NCI-H774 (cell line): ENCODE measurements around the gene DBF4.
"Not testable (repeated sequence)": the region's sequence is repeated elsewhere in the genome, so short reads cannot be mapped to it uniquely, and the experiment has no call there.

Experiments used
- DNase-seq: peaks from one replicate; lab custom pipeline; 2025; lab: John Stamatoyannopoulos, UW

DBF4 gene

DNA sequence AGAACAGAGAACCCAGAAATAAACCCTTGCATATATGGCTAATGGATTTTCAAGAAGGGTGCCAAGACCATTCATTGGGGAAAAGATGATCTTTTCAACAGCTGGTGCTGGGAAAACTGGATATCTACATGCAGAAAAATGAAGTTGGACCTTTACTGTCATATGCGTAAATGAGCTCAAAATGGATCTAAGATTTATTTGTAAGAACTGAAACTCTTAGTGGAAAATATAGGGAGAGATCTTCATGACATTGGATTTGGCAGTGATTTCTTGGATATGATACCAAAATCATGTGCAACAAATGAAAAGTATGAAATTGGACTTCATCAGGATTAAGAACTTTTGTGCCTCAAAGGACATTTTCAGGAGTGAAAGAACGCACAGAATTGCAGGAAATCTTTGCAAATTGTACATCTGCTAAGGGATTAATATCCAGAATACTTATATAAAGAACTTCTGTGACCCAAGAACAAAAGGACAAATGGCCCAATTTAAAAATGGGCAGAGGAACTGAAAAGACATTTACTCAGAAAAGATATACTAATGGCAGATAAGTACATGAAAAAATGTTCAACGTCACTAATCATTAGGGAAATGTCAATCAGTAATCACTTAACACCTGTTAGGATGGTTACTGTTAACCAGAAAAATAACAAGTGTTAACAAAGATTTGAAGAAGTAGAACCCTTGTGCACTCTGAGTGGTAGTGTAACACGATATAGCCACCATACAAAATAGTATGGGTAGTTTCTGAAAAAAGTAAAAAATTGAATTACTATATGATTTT is 6.1 kb downstream of the DBF4 start:
- DNase-seq, result no peak

DNA sequence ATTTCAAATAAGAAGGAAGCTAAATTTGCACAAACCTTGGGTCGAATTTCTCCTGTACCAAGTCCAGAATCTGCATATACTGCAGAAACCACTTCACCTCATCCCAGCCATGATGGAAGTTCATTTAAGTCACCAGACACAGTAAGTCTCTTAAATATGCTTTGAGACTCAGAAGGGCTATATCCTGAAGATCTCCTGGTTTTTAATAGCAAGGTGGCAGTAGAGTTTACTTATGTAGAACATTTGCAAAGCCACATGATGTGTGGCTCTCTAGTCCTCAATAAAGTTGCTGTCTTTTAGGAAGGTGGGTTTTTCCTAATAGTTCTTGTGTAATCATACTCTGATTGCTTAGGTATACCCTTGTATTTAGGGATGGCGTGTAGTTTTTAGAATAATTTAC is 8.7 kb downstream of the DBF4 start:
- no peak for DNase-seq

DNA sequence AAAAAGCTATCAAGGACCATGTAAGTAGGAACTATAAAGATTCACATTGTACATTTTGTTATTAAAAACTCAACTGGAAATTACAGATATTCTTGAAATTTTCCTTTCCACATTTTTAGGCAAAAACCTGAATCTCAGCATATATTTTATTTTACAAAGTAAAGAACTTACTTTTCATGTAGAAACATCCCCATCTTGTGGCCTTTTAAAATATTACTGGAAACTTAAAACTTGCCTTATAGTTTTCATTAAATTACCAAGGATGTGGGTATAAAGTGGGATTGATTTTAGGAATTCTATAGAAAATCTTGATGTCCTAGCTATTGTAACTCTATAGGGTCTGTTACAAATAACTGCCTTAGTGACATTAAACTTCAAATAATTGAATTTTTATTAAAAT is 10.6 kb downstream of the DBF4 start:
- DNase-seq, result peak; percentile 10

DNA sequence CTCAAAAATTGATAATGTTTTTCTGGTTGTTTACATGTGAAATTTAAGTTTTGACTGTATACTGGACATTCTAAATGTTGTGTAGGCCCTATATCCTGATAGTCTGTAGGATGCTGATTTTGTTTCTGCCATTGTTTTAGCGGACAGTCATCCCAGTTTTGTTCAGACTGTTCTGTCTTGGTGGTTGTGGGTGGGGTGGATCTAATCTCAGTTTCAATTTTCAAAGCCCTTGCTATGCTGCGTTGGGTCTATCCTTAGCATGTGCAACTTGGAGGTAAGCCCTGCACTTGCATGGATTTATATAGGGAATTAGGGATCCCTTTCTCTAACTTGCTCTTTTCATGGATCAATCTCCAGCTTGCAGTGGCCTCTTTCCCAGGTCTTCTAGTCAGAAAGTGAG is 19.1 kb downstream of the DBF4 start:
- DNase-seq, result no peak

DNA sequence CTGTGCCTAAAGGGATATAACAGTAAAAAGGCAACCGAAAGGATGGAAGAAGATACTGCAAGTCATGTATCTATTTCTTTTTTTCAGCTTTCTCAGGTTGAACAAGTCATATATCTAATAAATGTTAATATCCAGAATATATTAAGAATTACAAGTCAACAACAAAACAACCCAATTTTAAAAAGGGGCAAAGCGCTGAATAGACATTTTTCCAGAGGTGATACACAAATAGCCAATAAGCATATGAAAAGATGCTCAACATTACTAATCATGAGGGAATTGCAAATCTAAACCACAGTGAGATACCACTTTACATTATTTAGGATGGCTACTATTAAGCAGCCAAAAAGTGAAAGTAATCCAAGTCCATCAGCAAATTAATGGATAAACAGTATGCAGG is 23.0 kb downstream of the DBF4 start:
- DNase-seq, result no peak

DNA sequence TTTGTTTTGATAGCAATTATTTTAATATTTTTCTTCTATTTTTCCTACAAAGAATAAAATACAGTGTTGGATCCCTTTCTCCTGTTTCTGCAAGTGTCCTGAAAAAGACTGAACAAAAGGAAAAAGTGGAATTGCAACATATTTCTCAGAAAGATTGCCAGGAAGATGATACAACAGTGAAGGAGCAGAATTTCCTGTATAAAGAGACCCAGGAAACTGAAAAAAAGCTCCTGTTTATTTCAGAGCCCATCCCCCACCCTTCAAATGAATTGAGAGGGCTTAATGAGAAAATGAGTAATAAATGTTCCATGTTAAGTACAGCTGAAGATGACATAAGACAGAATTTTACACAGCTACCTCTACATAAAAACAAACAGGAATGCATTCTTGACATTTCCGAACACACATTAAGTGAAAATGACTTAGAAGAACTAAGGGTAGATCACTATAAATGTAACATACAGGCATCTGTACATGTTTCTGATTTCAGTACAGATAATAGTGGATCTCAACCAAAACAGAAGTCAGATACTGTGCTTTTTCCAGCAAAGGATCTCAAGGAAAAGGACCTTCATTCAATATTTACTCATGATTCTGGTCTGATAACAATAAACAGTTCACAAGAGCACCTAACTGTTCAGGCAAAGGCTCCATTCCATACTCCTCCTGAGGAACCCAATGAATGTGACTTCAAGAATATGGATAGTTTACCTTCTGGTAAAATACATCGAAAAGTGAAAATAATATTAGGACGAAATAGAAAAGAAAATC is 31.0 kb downstream of the DBF4 start:
- not testable (repeated sequence) for DNase-seq

DNA sequence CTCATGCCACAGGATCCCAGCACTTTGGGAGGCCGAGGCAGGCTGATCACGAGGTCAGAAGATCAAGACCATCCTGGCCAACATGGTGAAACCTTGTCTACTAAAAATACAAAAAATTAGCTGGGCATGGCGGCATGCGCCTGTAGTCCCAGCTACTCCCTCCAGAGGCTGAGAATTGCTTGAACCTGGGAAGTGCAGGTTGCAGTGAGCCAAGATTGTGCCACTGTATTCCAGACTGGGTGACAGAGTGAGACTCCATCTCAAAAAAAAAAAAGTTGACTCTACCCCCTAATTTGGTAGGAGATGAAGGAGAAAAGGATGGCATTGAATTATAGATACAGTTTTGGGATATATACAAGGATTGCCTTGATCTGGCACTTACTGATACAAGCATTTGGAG is 32.5 kb downstream of the DBF4 start:
- DNase-seq, result not testable (repeated sequence)

DNA sequence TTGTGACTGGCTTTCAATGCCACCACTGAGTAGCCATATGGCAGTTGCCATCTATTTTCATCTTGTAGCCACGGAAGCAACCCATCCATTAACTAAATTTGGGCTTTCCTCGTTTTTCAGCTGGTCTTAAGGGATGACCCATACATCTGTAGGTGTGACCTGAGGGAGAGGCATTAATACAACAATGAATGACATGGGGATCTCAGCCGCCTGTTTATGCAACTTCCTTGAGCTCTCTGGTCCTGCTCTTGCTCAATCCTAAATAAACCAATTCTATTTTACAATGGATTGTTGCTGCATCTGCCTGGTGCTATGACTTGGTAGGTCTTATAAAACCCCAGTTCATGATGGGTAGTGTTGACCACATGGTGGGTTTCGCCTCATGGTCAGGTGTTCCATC is 35.8 kb downstream of the DBF4 start:
- DNase-seq, result no peak

DNA sequence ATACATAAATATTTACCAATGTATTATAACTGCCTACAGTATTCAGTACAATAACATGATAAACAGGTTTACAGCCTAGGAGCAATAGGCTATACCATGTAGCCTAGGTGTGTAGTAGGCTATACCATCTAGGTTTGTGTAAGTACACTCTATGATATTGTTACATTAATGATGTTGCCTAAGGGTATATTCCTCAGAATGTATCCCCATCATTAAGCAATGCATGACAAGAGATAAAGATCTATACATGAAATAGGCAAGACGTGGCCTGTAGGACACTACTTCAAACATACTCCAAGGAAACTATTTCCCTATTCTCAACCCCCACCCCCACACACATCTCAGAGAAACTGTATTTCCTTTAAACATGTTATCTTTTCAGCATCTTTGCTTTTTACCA is 42.4 kb downstream of the DBF4 start:
- DNase-seq, result no peak

DNA sequence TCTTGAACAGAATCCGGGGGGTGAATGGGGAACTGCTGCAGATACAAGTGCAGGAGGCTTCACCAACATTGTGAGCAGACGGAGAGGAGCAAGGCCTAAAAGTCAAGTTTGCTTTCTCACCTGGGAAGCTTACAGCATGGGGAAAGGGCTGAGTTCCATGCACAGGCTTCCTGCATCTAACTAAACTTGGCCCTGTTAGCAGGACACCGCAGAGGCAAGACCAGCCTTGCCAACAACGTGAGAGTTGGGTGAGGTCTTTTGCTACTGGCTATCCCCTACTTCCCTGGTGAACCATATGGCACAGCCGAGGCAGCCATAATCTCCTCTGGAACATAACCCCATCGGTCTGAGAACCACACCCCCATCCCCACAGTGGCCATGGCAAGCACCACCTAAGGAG is 43.6 kb downstream of the DBF4 start:
- DNase-seq, result no peak

DNA sequence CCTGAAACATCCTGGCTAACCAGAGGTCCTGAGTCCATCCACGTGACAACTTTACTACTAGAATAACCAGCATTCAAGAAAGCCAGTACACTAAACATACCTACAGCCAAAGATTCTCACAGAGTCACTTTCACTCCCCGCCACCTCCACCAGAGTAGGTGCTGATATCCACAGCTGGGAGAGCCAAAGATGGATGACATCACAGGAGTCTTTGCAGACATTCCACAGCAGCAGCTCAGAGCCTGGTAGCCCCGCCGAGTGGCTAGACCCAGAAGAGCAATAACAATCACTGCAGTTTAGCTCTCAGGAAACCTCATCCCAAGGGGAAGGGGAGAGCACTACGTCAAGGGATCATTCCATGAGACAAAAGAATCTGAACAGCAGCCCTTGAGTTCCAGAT is 44.3 kb downstream of the DBF4 start:
- DNase-seq, result no peak

DNA sequence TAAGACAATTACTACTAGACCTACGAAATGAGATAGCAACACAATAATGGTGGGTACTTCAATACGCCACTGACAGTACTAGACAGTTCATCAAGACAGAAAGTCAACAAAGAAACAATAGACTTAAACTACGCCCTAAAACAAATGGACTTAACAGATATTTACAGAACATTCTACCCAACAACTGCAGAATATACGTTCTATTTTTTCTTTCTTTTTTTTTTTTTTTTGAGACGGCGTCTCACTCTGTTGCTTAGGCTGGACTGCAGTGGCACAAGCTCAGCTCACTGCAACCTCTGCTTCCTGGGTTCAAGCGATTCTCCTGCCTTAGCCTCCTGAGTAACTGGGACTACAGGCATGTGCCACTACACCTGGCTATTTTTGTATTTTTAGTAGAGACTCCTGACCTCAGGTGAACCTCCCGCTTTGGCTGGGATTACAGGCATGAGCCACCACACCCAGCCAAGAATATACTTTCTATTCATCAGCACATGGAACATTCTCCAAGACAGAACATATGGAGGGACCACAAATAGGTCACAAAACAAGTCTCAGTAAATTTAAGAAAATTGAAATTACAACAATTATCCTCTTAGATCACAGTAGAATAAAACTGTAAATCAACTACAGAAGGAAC is 46.6 kb downstream of the DBF4 start:
- DNase-seq, result peak; percentile 6

DNA sequence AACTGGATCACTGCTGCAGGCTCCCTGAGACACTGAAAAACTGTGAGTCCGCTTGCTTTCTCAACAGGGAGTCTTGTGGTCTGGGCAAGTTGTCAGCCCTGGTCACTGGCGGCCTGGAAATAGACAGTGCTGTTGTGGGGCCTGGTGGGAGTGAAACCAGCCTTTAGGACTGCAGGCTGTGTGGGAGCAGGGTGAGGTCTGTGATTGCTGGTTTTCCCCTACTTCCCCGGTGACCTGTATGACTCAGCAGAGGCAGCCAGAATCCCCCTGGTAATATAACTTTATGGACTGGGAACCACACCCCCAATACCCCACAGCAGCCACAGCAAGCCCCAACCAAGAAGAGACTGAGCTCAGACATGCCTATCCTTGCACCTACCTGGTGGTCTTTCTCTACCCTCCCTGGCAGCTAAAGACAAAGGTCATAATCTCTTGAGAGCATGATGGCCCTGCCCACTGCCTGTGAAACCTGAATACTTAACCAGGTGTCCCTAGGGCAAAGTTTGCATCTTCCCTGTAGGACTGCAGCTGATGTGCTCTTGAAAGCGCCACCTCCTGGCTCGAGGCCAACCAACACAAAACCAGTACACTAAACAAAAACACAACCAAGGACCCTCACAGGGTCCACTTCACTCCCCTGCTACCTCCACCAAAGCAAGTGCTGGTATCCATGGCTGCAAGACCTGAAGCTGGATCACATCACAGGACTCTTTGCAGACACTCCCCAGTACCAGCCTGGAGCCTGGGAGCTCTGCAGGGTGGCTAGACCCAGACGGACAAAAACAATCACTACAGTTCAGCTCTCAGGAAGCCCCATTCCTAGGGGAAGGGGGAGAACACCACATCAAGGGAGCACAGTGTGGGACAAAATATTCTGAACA is 50.5 kb downstream of the DBF4 start:
- DNase-seq, result no peak

DNA sequence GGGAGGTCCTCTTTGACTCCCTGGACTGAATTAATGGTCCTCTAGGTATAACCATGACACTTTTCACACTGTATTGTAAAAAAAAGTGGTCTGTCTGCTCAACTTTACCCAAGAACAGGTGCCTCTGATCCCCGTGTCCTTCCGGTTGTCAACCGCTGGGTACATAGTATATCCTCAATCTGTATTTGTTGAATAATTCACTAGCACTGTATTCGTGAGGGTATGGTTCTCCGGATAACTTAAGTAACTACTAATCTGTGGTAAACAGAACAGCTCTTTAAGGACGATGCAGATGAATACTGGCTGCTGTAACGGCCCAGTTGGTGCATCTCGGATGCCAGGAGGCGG is 57.3 kb downstream of the DBF4 start:
- DNase-seq, result no peak

DNA sequence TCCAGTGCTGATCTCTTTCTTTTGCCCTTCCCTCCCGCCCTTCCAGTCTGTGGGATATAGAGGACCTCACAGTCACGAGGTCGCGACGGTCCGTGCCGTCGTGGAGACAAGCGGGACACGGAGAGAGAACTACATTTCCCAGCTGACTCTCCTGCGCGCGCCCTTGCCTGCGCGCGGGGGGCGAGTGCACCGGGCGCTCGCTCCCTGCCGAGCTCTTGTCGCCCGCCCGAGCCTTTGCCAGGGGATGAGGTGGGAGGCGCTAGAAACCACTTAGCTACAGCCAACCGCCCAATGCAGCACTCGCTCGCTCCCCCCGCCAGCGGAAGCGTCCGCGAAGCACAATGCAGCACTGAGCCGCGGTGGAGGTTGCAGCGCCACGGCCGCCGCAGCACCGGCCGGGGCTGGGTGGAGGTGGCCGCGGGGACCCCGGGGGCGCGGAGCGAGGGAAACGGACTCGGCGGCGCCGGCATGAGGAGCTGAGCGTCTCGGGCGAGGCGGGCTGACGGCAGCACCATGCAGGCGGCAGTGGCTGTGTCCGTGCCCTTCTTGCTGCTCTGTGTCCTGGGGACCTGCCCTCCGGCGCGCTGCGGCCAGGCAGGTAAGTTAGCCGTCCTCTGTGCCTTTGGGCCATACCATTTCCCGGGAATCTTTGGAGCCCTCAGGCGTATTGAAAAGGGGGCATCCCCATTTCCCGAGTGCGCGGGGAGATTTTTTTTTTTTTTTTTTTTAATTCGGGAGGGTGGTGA is 57.8 kb downstream of the DBF4 start, which contains the start of gene ADAM22:
ADAM22 (plus strand) TSS at position 299 of the 746 bp plus-strand sequence; CDS start at position 514, 215 bp downstream.
- peak; percentile 96 for DNase-seq

DNA sequence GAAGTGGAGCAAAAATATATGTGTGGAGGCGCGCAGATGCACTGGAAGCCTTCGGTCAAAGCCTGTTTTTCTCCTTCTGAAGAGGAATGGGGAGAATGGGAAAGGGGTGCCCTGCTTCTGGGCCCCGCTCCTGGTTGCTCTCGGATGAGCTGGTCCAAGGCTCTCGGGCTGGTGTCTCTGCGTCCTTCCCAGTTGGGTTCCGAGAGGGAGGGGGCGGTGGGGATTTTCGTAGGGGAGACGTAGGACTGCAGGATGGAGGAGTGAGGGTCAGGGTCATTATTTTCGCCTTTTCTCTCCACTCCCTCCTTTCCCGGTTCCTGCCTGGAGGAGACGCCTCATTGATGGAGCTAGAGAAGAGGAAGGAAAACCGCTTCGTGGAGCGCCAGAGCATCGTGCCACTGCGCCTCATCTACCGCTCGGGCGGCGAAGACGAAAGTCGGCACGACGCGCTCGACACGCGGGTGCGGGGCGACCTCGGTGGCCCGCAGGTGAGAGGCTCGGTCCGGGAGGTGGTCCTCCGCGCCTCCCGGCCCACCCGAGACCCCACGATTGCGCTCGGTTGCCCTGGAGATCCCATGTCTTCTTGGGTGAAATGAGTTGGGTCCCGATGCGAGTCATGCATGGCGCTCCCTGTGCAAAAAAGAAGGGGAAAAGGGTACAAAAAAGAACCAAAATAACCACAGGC is 58.5 kb downstream of the DBF4 start:
- peak; percentile 7 for DNase-seq

DNA sequence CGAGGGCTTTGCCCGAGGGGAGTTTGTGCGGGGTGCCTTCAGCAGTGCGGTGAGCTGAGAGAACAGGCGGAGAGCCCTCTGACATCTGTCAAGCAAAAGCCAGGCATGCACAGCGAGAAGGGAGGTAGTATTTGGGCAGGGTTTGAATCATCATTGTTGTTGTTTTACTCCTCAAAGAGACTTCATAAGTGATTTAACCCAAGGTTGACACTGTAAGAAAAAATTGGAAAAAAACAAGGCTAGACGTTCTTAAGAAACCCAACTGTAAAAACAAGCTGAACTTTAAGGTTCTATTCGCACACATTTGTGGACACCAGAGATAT is 59.1 kb downstream of the DBF4 start:
- DNase-seq, result no peak

DNA sequence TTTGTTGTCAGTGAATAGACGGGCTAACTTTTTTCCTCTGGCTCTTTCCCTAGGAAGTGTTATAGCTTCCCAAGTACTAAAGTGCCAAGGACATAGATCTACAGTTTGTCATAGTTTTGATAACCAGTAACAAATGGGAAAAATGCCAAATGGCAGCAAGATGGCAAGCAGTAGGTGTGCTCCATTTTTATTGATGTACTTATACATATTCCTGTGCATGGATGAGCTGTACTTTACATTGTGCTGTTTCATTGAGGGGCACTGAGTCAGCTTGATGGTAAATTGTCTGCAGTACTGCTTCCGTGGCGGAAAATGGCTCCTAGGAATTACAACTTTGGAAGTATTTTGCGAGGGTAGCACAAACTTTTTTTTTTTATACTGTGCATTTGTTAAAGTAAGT is 64.8 kb downstream of the DBF4 start:
- DNase-seq, result no peak

DNA sequence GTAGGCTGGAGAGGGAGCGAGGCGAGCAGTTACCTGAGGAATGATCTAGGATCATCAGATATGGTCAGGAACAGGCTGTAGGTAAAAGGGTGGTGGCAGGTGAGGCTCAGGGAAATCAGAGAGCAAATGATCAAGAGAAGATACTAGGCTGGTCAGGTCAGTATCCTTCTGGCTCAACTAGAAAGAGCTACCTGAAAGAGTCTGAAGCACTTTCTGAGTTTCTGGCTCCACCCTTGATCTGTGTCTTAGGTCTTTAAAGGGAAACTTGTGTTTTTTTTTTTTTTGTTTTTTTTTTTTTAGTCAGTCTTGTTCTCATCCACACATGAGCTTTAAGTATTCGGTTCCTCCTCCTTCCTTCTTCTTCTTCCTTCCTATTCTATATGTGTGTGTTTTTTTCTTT is 68.3 kb downstream of the DBF4 start:
- DNase-seq, result no peak

DNA sequence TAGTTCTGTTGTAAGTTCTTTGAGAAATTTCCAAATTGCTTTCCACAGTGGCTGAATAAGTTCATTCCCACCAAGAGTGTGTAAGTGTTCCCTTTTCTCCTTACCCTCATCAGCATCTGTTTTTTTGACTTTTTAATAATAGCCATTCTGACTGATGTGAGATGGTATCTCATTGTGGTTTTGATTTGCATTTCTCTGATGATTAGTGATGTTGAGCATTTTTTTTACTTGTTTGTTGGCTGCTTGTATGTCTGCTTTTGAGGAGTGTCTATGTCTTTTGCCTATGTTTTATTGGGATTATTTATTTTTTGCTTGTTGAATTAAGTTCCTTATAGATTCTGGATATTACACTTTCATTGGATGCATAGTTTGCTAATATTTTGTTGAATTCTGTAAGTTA is 69.6 kb downstream of the DBF4 start:
- not testable (repeated sequence) for DNase-seq

DNA sequence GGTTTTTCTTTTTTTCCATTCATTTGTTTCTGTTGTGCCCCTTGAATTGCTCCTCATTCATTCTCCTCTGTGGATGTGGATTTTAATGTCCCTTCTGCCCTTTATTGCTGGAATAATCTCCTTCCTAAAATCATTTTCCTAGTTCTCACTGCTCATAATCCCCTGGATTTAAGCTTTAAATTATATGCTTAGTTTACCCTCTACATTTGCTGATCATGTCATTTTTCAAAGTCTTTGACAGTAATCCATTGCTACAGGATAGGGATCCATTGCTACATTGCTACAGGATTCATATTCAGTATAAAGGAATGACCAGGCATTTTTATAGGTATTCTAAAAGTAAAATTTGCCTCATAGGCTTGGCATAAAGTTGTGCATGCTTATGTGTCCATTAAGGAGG is 72.1 kb downstream of the DBF4 start:
- no peak for DNase-seq
